Measurements from ENCODE around the gene CNRIP1. TPM values are rescaled to one million over a fixed set of nuclear protein-coding genes. Genes with fewer than 3 reads are reported as not detected.

The CNRIP1 gene
- polyA plus RNA-seq, 3 donors, result 3.9 to 62.2 (median 26.6) TPM

DNA sequence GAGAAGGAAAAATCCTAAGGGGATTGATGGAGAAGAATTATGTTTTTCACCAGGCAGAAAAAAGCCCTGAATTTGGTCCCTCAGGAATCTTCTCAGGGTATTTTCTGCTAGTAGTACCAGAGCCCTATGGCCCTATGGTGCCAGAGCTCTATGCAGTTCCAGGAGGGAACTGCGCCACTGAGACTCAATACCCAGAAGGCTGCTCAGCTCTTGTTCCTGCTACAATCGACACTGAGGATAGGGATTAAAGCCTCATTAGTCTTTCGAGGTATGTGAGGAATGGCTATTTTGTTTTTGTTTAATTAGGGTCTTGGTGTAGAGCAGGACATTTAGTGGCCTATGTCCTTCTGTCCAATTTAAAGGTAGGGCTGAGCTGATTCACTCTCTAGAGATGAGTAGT is 45.7 kb downstream of the CNRIP1 start:
- H3K27ac ChIP-seq (ENCODE audit: low read depth, low read length), result no peak overlapping the region
- WGBS, 3 donors, result 53 to 73% (median 72%) methylated on average over 3 of the region's 3 CpGs

- WGBS, 3 donors, result 55 to 75% (median 67%) methylated on average over 2 of the region's 2 CpGs
- H3K27ac ChIP-seq (ENCODE audit: low read depth, low read length), result no peak overlapping the region
Measured at GRCh38 chr2:68272246-68272994, 47.3 kb downstream of the CNRIP1 start.

DNA sequence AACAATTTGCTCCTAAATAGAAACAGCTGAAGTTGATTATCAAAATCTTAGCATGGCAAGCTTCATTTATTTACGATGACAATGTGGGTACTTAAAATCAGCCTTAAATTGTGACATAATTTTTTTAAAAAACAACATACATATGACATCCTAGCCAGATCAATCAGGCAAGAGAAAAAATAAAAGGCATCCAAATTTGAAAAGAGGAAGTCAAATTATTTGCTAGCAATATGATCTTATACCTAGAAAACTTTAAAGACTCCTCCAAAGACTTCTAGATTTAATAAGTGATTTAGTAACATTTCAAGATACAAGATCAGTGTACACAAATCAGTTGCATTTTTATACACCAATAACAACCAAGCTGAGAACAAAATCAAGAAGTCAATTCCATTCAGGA is 53.1 kb downstream of the CNRIP1 start:
- WGBS, 3 donors, result 94 to 98% (median 98%) methylated on average over 1 of the region's 1 CpG

GRCh38 chr2:68263632-68264031 is 56.1 kb downstream of the CNRIP1 start:
- 55 to 74% (median 69%) methylated on average over 2 of the region's 2 CpGs for WGBS, 3 donors
- no peak overlapping the region for H3K27ac ChIP-seq (ENCODE audit: low read depth, low read length)

More for the DNA sequence above, 53.1 kb downstream of the CNRIP1 start:
- no peak overlapping the region for H3K27ac ChIP-seq (ENCODE audit: low read depth, low read length)

DNA sequence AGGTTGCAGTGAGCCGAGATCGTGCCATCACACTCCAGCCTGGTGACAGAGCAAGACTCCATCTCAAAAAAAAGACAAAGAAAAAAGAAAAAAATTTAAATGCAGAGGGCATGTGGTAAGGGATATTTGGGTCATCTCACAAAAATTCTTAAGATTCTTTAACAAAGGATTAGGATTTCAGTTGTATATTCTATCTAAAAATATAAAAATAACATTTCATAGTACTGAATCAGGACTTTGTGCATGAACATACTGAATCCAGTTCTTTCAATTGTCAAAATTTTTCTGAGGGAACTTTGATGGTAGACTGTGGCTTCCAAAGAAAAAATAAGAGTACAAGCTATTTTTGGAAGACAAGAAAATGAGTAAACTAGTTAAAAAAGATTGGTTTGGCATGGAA is 60.9 kb downstream of the CNRIP1 start:
- H3K27ac ChIP-seq (ENCODE audit: low read depth, low read length), result no peak overlapping the region
- WGBS, 3 donors, result 94 to 98% (median 96%) methylated on average over 2 of the region's 2 CpGs

DNA sequence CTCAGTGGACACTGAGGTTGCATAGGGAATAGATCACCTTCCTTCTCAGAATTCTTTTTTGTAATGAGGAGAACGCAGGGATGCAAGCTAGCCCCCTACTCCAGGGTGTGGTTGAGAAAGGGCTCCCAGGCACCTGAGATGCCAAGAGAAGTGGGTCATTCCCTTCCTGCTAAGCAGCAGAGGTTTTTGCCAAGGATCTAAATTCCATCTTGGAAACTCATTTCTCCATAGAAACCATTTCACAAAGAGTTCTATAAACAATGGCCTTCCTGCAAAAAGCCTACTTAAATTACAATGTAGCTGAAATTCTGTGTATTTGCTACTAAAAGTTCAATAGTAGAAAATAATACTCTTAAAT is 63.7 kb downstream of the CNRIP1 start:
- WGBS, 3 donors, result 83 to 87% (median 86%) methylated on average over 1 of the region's 1 CpG
- no peak overlapping the region for H3K27ac ChIP-seq (ENCODE audit: low read depth, low read length)

- H3K27ac ChIP-seq (ENCODE audit: low read depth, low read length), result peak overlapping the region; percentile 63
- 0 to 1% (median 1%) methylated on average over 15 of the region's 15 CpGs for WGBS, 3 donors
Measured at GRCh38 chr2:68253219-68254068, 66.3 kb downstream of the CNRIP1 start.

DNA sequence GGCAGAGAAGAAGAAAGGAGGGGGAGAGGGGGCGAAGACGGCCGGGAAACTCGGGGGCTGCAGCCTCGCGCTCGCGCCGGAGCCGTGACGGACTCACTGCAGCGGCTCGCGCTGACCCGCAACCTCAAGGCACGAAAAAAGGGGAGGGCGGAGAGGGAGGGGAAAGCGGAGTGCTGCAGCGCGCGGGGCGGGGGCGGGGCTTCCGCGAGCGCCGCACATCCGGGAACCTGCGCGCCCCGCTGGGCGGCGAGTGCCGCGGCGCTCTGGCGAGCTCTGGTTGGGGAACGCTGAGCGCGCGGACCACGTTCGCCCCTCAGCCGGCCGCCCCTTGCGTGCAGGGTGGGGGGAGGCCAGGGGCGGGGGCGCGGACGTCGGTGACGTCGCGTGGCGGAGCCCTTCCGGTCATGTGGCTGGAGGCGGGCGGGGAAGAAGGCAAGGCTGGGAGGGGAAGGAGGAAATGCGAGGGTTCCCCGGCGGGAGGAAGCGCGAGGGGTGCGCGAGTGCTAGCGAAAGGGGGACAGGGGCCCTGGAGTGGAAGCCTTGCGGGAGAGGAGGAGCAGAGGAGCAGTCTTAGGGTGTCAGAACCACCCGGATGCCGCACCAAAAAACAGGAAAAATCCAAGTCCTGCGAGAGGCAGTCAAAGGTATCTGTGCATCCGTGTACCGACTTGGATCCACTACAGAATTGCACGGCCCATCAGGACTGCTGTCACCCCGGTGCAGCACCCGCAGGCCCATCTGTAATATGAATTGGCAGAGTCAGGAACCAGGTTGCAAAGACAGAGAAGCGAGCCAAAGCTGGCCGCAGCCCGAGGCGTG is 67.1 kb downstream of the CNRIP1 start, which contains the start of gene PPP3R1:
Gene PPP3R1 (minus strand): TSS at position 133 of the 819 bp plus-strand sequence. CDS start 405 bp downstream, outside the sequence.
- peak within 1 kb of the TSS; percentile 100 for H3K27ac ChIP-seq (ENCODE audit: low read depth, low read length)

GRCh38 chr2:68251855-68252399 is 67.8 kb downstream of the CNRIP1 start:
- 0 to 1% (median 0%) methylated on average over 47 to 78 of the region's 78 CpGs for WGBS, 3 donors
- peak overlapping the region; percentile 100 for H3K27ac ChIP-seq (ENCODE audit: low read depth, low read length)

More for the DNA sequence above, 67.1 kb downstream of the CNRIP1 start, which contains the start of gene PPP3R1:
- WGBS, 3 donors, result 0% methylated on average over 55 to 79 of the region's 79 CpGs

GRCh38 chr2:68251187-68251854 is 68.4 kb downstream of the CNRIP1 start:
- 0 to 1% (median 1%) methylated on average over 38 to 41 of the region's 41 CpGs for WGBS, 3 donors
- H3K27ac ChIP-seq (ENCODE audit: low read depth, low read length), result peak overlapping the region; percentile 100

DNA sequence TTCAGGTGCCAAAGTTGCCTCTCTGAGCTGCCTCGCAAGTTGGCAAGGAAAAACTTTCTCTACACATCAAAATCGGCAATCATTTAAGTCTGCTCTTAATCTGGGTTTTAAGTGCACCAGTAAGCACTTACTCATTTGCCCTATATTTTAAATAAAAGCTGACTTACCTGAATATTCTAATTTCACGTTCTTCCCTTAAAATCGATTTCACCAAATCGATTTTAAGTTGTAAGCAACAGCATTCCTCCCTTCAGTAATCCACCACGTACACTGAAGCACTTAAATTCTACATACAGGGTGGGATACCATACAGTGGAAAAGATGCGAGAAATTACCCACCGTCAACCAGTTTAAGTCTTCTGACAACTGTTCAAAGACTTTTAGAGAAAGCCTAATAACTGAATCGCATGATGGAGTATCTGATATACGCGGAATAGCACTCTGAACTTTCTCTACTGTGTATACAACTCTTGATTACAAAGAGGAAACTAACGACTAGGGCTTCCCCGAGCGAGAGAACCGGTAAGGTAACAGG is 69.0 kb downstream of the CNRIP1 start:
- no peak overlapping the region for H3K27ac ChIP-seq (ENCODE audit: low read depth, low read length)
- WGBS, 3 donors, result 2 to 4% (median 4%) methylated on average over 15 of the region's 15 CpGs

DNA sequence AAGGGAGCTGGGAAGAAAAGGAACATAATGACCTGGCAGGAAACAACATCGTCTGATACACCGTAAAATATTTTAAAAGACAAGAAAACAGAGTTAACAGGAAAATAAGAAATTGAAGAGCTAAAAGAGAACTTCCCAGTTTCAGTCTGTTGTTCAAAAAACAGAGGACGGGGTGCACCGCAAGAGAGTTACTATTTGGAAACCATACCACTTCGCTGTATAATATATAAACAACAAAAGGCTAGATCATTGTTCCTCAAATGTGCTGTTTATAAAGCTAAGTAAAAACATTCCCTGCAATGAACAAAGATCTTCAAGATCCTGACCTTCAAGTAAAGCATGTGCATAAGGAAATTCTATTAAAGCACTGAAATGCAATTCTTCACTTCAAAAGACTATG is 69.6 kb downstream of the CNRIP1 start:
- H3K27ac ChIP-seq (ENCODE audit: low read depth, low read length), result no peak overlapping the region
- WGBS, 3 donors, result 12 to 18% (median 15%) methylated on average over 5 of the region's 5 CpGs

GRCh38 chr2:68248806-68249205 is 70.9 kb downstream of the CNRIP1 start:
- WGBS, 3 donors, result 53 to 65% (median 61%) methylated on average over 2 of the region's 2 CpGs

DNA sequence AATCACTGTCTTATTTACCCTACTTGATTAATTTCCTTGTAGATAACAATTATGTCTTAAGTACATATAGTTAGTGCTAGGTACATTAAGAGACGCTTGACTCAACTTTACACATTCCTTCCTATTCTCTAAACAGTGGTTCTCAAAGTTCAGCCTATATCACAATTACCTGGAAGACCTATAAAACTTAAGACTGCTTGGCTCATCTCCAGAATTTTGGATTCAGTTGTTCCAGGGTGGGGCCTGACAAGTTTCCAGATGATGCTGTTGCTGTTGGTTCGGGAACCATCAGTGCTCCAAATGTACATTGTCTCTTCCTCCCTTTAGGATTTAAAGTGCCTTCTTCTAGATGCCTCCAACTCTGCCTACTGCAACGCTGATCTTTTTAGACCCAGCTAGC is 71.4 kb downstream of the CNRIP1 start:
- 63 to 77% (median 71%) methylated on average over 3 of the region's 3 CpGs for WGBS, 3 donors
- no peak overlapping the region for H3K27ac ChIP-seq (ENCODE audit: low read depth, low read length)

More at GRCh38 chr2:68248806-68249205, 70.9 kb downstream of the CNRIP1 start:
- no peak overlapping the region for H3K27ac ChIP-seq (ENCODE audit: low read depth, low read length)

GRCh38 chr2:68246396-68246795 is 73.4 kb downstream of the CNRIP1 start:
- no peak overlapping the region for H3K27ac ChIP-seq (ENCODE audit: low read depth, low read length)
- WGBS, 3 donors, result 76 to 77% (median 77%) methylated on average over 1 of the region's 1 CpG

DNA sequence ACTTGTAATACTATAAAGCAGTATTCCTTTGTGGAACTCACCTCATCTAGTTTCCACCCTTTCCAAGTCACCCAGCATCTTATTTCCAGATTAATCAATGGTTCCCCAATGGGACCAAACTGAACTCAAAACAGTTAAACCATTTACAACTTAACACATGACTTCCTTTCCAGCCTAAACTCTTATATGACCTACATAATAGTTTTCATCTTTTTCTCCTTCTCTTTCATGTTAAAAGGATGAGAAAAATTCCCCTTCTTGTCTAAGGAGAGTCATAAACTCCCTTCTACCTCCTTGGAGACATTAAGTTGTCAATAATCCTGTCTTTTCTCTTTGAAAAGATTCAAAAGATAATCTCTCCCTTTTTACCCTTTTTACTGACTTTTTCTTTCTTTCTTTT is 74.1 kb downstream of the CNRIP1 start:
- no peak overlapping the region for H3K27ac ChIP-seq (ENCODE audit: low read depth, low read length)

- WGBS, 3 donors, result 93 to 98% (median 94%) methylated on average over 4 of the region's 4 CpGs
- no peak overlapping the region for H3K27ac ChIP-seq (ENCODE audit: low read depth, low read length)
Measured at GRCh38 chr2:68245066-68245465, 74.7 kb downstream of the CNRIP1 start.

GRCh38 chr2:68244456-68244855 is 75.3 kb downstream of the CNRIP1 start:
- H3K27ac ChIP-seq (ENCODE audit: low read depth, low read length), result no peak overlapping the region
- 61 to 79% (median 63%) methylated on average over 2 of the region's 2 CpGs for WGBS, 3 donors
